Prostate gland (tissue), 2 donors: Measurements from ENCODE around the gene RETREG1. TPM values are rescaled to one million over a fixed set of nuclear protein-coding genes. Genes with fewer than 3 reads are reported as not detected.

ENCODE experiments used
- DNase-seq: peaks from one replicate; pipeline ENCODE4 v3.0.0-alpha.2; 2019; ENCODE audit warnings: low spot score
- H3K27ac ChIP-seq, 2 donors: fragments of 200-600 bp; sonication (generic); 2 replicates each; pipeline ENCODE4 v1.5.1; 2017 to 2019
- H3K27me3 ChIP-seq: fragments of 200-600 bp; sonication (generic); replicated peaks from 2 replicates; pipeline ENCODE4 v1.5.1; 2019; ENCODE audit not compliant: insufficient read depth
- H3K36me3 ChIP-seq, 2 donors: fragments of 200-600 bp; sonication (generic); 1 replicate in 1 of 2; 2 replicates in 1 of 2; pipeline versions ENCODE4 v1.5.1 to v1.8.1; 2017 to 2019
- H3K4me1 ChIP-seq: fragments of 200-600 bp; sonication (generic); replicated peaks from 2 replicates; pipeline ENCODE4 v1.5.1; 2019
- H3K4me3 ChIP-seq, 2 donors: fragments of 200-600 bp; sonication (generic); 2 replicates each; pipeline ENCODE4 v1.5.1; 2017 to 2019
- H3K9me3 ChIP-seq: fragments of 200-600 bp; sonication (generic); 2 replicates; pipeline ENCODE4 v1.5.1; 2017
- POLR2A ChIP-seq: fragments of 450-650 bp; IDR thresholded peaks from one replicate; pipeline ENCODE4 v1.6.1; 2016; ENCODE audit warnings: antibody characterized with exemption, mild to moderate bottlenecking
- POLR2AphosphoS5 ChIP-seq: sonication (generic); formaldehyde crosslinking; IDR thresholded peaks from one replicate; pipeline ENCODE4 v1.6.1; 2017; ENCODE audit warnings: antibody characterized with exemption
- WGBS: methylation state at CpG from one replicate; pipeline ENCODE4 v1.1.5; 2018; 5-methylcytosine and 5-hydroxymethylcytosine counted together
- intact Hi-C: fragments of 100-400 bp; cut with DNase I; formaldehyde crosslinking; loops from one replicate; pipeline ENCODE4 v1.14.2; 2022
- small RNA-seq, 2 donors: library from RNA; depleted of rRNA; stranded (forward); fragments of <200 nt; gene quantifications; one replicate each; pipeline ENCODE3, GENCODE V24; 2016
- total RNA-seq, 2 donors: library from RNA; depleted of rRNA; stranded (reverse); fragments of >200 nt; gene quantifications; one replicate each; pipeline ENCODE4 v1.1.0, GENCODE V29; 2016
- TF ChIP-seq, protein P1 (sequence below), 4 experiments: fragments of 200-600 bp in 2 of 4; fragments of 450-650 bp in 2 of 4; sonication (generic) in 2 of 4; IDR thresholded peaks; 1 replicate in 3 of 4; 2 replicates in 1 of 4; pipeline ENCODE4 v1.5.1; 2016 to 2019; ENCODE audit warnings: antibody characterized with exemption in 4 of 4, mild to moderate bottlenecking in 2 of 4, moderate library complexity in 2 of 4

Gene RETREG1
- total RNA-seq, 2 donors from 2014 or later = 13.5 to 18.4 TPM

DNA sequence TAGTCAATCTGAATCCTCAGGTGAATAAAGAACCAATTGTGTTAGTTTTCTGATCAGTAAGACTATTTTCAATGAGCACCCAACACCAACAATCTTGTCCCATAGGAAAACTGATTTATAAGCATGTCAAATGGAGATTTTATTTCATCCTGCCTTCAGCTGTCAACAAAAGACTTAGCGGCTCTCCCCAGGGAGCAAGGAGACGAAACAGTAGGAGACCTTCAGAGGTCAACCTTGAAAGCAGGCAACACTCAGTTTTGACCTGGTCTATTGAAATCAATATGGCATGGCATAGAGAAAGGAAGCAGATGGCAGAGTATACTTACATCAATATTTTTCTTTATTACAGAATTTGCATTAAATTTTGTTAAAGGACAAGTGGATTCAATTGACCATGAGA lies 185.3 kb downstream of the RETREG1 start:
- TF ChIP-seq, protein P1, sequence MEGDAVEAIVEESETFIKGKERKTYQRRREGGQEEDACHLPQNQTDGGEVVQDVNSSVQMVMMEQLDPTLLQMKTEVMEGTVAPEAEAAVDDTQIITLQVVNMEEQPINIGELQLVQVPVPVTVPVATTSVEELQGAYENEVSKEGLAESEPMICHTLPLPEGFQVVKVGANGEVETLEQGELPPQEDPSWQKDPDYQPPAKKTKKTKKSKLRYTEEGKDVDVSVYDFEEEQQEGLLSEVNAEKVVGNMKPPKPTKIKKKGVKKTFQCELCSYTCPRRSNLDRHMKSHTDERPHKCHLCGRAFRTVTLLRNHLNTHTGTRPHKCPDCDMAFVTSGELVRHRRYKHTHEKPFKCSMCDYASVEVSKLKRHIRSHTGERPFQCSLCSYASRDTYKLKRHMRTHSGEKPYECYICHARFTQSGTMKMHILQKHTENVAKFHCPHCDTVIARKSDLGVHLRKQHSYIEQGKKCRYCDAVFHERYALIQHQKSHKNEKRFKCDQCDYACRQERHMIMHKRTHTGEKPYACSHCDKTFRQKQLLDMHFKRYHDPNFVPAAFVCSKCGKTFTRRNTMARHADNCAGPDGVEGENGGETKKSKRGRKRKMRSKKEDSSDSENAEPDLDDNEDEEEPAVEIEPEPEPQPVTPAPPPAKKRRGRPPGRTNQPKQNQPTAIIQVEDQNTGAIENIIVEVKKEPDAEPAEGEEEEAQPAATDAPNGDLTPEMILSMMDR (IDR thresholded peaks at IDR 0.05) = no peak
- TF ChIP-seq POLR2A = no peak
- TF ChIP-seq POLR2AphosphoS5 = no peak
- intact Hi-C loops = no loop called here
- Histone ChIP-seq H3K36me3 (no peaks in the 10 kb centered on the region), H3K27me3 (no peaks in the 10 kb centered on the region), H3K4me3 (no peak overlapping the region), H3K4me1 (no peaks in the 10 kb centered on the region), H3K27ac (no peak overlapping the region), H3K9me3 (no peaks in the 10 kb centered on the region)
- no peak for DNase-seq
- 71% methylated on average over 2 of the region's 2 CpGs for WGBS

DNA sequence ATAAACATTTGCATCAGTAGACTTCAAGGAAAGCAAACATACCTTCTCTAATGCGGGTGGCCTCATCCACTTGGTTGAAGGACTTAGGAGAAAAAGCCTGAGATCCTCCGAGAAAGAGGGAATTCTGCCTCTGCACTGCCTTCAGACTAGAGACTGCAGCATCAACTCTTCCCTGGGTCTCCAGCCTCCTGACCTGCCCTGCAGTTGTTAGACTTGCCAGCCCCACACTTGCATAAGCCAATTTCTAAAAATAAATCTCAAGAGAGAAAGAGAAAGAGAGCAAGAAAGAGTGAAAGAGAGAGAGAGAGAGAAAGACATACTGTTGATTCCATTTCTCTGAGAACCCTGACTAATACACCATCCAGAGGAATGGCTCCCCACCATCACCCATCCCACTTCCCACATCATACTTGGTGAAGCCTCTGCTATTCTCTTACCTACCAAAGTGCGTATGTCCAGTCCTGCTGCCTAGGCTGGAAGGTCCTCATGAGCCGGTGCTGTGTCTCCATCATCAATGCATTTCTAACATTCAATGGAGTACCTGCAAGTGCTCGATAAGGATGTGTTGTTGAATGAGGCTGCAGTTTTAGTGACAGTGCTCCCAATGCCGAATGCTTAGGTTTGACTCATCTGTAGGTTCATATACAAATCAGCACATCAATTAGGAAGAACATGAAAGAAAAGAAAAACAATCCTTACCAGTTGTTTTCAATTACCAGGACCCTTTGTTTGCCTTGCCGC lies 186.3 kb downstream of the RETREG1 start:
- no peaks in the 10 kb centered on the region for H3K4me1 ChIP-seq
- TF ChIP-seq POLR2AphosphoS5 = no peak
- TF ChIP-seq, protein P1 (IDR thresholded peaks at IDR 0.05) = no peak
- no peak for TF ChIP-seq POLR2A
- H3K27me3 ChIP-seq = no peaks in the 10 kb centered on the region
- intact Hi-C loops = no loop called here
- no peaks in the 10 kb centered on the region for H3K36me3 ChIP-seq
- H3K27ac ChIP-seq = no peak overlapping the region
- no peaks in the 10 kb centered on the region for H3K9me3 ChIP-seq
- no peak overlapping the region for H3K4me3 ChIP-seq
- WGBS = 78% methylated on average over 7 of the region's 7 CpGs
- no peak for DNase-seq

DNA sequence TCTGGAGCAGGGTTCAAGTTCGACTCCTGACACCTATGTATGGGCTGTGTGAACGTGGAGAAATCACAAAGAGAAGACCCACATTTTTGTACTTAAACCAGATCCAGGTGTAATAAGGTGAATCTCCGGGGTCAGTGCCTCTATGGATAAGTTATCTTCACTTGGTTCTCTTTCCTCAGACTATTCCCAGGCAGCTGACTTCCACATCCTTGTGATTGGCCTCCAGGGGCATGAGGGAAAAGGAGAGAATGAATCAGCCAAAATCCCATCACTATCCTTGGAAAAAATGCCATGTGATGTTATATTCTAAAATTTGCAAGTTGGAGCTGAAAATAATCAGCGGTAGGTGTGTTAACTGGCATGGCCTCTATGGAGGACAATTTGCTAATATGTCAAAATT lies 188.4 kb downstream of the RETREG1 start:
- intact Hi-C loops = no loop called here
- WGBS = 84% methylated on average over 4 of the region's 4 CpGs
- no peaks in the 10 kb centered on the region for H3K9me3 ChIP-seq
- TF ChIP-seq, protein P1 (IDR thresholded peaks at IDR 0.05) = no peak
- no peak for TF ChIP-seq POLR2A
- TF ChIP-seq POLR2AphosphoS5 = no peak
- no peak overlapping the region for H3K27ac ChIP-seq
- no peaks in the 10 kb centered on the region for H3K27me3 ChIP-seq
- no peak overlapping the region for H3K4me3 ChIP-seq
- H3K36me3 ChIP-seq = no peaks in the 10 kb centered on the region
- no peaks in the 10 kb centered on the region for H3K4me1 ChIP-seq
- DNase-seq = no peak

DNA sequence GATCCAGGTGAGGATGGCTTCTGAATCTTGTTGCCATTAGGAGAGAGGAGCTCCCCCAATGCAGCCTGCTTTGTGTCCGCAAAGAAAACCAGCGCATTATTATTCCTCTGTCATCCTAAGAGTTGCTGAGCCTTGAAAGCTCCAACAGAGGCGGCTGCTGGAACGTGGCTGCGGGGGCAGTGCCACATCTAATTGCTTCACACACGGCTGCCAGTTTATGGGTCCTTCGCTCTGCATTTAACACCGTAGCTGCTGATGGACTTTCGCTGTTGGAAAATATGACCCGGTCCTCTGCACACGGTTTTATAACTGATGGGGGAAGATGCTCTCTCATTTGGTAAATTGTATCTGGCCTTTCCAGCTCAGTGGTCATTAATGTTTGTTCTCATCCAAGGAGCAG lies 189.2 kb downstream of the RETREG1 start:
- DNase-seq = no peak
- H3K9me3 ChIP-seq = no peaks in the 10 kb centered on the region
- H3K4me3 ChIP-seq = no peak overlapping the region
- no peaks in the 10 kb centered on the region for H3K36me3 ChIP-seq
- WGBS = 34% methylated on average over 11 of the region's 11 CpGs
- TF ChIP-seq, protein P1 (IDR thresholded peaks at IDR 0.05) = no peak
- TF ChIP-seq POLR2A (no peak), POLR2AphosphoS5 (no peak)
- H3K4me1 ChIP-seq = no peaks in the 10 kb centered on the region
- no peak overlapping the region for H3K27ac ChIP-seq
- intact Hi-C loops = no loop called here
- H3K27me3 ChIP-seq = no peaks in the 10 kb centered on the region

Small RNA genes within 50 kb of the gene (small RNA-seq; reads per million reads assigned to genes)
- 0 reads per million in 2 donors for gene RF00019

Other genes with a start within 250 kb of the RETREG1 start
- gene ZNF622, start 151.2 kb downstream of the RETREG1 start, total RNA-seq = 10 to 100 TPM; 25.9 to 26.7 TPM